ENCODE data around the gene PRKN.

Gene PRKN

GRCh38 chr6:161796681-161797080, 930.9 kb downstream of the PRKN start:
- ATAC-seq: no peak
- TF ChIP-seq BACH2 (CRISPR knock-in tag; IDR thresholded peaks at IDR 0.05; ENCODE audit: borderline replicate concordance) (no peak), ISL1 (CRISPR knock-in tag; IDR thresholded peaks at IDR 0.05) (no peak), CSRNP3 (CRISPR knock-in tag; IDR thresholded peaks at IDR 0.05) (no peak), TSHZ2 (CRISPR knock-in tag; IDR thresholded peaks at IDR 0.05) (no peak), CREB5 (CRISPR knock-in tag; IDR thresholded peaks at IDR 0.05; ENCODE audit: low read depth) (no peak), ZFP3 (CRISPR knock-in tag; IDR thresholded peaks at IDR 0.05) (no peak), ZC3H10 (CRISPR knock-in tag; IDR thresholded peaks at IDR 0.05) (no peak), ARNTL (CRISPR knock-in tag; IDR thresholded peaks at IDR 0.05; ENCODE audit: borderline replicate concordance, low read depth) (no peak), ZNF565 (CRISPR knock-in tag; conservative IDR thresholded peaks at IDR 0.05; ENCODE audit: low read depth) (no peak), TCF4 (CRISPR knock-in tag; IDR thresholded peaks at IDR 0.05; ENCODE audit: borderline replicate concordance) (no peak), ZNF70 (CRISPR knock-in tag; IDR thresholded peaks at IDR 0.05) (no peak), ZNF8 (CRISPR knock-in tag; IDR thresholded peaks at IDR 0.05) (no peak), CSDC2 (CRISPR knock-in tag; IDR thresholded peaks at IDR 0.05) (no peak), GLIS3 (CRISPR knock-in tag; IDR thresholded peaks at IDR 0.05) (no peak), PPARA (CRISPR knock-in tag; IDR thresholded peaks at IDR 0.05; ENCODE audit: borderline replicate concordance) (no peak), ESRRG (CRISPR knock-in tag; IDR thresholded peaks at IDR 0.05) (no peak), TOX (CRISPR knock-in tag; IDR thresholded peaks at IDR 0.05; ENCODE audit: borderline replicate concordance) (no peak)

GRCh38 chr6:161792851-161793493, 934.6 kb downstream of the PRKN start:
- TF ChIP-seq ZC3H10 (CRISPR knock-in tag; IDR thresholded peaks at IDR 0.05) (no peak), CREB5 (CRISPR knock-in tag; IDR thresholded peaks at IDR 0.05; ENCODE audit: low read depth) (no peak), ZNF8 (CRISPR knock-in tag; IDR thresholded peaks at IDR 0.05) (no peak), ARNTL (CRISPR knock-in tag; IDR thresholded peaks at IDR 0.05; ENCODE audit: borderline replicate concordance, low read depth) (no peak), ZNF565 (CRISPR knock-in tag; conservative IDR thresholded peaks at IDR 0.05; ENCODE audit: low read depth) (no peak), ISL1 (CRISPR knock-in tag; IDR thresholded peaks at IDR 0.05) (no peak)
- no peak for ATAC-seq

GRCh38 chr6:161788531-161788930, 939.0 kb downstream of the PRKN start:
- ATAC-seq: no peak
- no peak for TF ChIP-seq PPARA (CRISPR knock-in tag; IDR thresholded peaks at IDR 0.05; ENCODE audit: borderline replicate concordance)
- no peak for TF ChIP-seq SNAI2 (CRISPR knock-in tag; IDR thresholded peaks at IDR 0.05)
- TF ChIP-seq BACH2 (CRISPR knock-in tag; IDR thresholded peaks at IDR 0.05; ENCODE audit: borderline replicate concordance): no peak
- no peak for TF ChIP-seq TCF4 (CRISPR knock-in tag; IDR thresholded peaks at IDR 0.05; ENCODE audit: borderline replicate concordance)
- TF ChIP-seq TSHZ2 (CRISPR knock-in tag; IDR thresholded peaks at IDR 0.05): no peak
- TF ChIP-seq ARNTL (CRISPR knock-in tag; IDR thresholded peaks at IDR 0.05; ENCODE audit: borderline replicate concordance, low read depth): no peak
- no peak for TF ChIP-seq CREB5 (CRISPR knock-in tag; IDR thresholded peaks at IDR 0.05; ENCODE audit: low read depth)
- TF ChIP-seq RARB (CRISPR knock-in tag; IDR thresholded peaks at IDR 0.05): no peak
- TF ChIP-seq PATZ1 (CRISPR knock-in tag; IDR thresholded peaks at IDR 0.05; ENCODE audit: borderline replicate concordance): no peak
- no peak for TF ChIP-seq ZNF8 (CRISPR knock-in tag; IDR thresholded peaks at IDR 0.05)
- TF ChIP-seq POU6F1 (CRISPR knock-in tag; IDR thresholded peaks at IDR 0.05; ENCODE audit: borderline replicate concordance, low read depth): no peak
- TF ChIP-seq ESRRG (CRISPR knock-in tag; IDR thresholded peaks at IDR 0.05): no peak
- TF ChIP-seq ZC3H10 (CRISPR knock-in tag; IDR thresholded peaks at IDR 0.05): no peak

Measured in SK-N-SH treated with all-trans-retinoic acid at 6 μM for 48 hours (cell line).